Osteoblast (primary cell): ENCODE results near the gene FIGNL1. TPM values are rescaled to one million over a fixed set of nuclear protein-coding genes. Genes with fewer than 3 reads are reported as not detected.

ENCODE experiments used
- DNase-seq: peaks from one replicate; pipeline ENCODE4 v3.0.0; 2011; ENCODE audit warnings: low spot score, mixed read lengths; ENCODE audit not compliant: insufficient read length; ENCODE audit errors: missing footprints
- H2AFZ ChIP-seq: 2 replicates; pipeline ENCODE4 v1.6.0; 2011; ENCODE audit warnings: mild to moderate bottlenecking, low read length
- H3K27ac ChIP-seq: 2 replicates; pipeline ENCODE4 v1.5.1; 2011; ENCODE audit warnings: mild to moderate bottlenecking, low read depth, low read length, moderate library complexity
- H3K27me3 ChIP-seq: 2 replicates; pipeline ENCODE4 v1.6.0; 2012; ENCODE audit warnings: mild to moderate bottlenecking, control low read depth, inconsistent platforms, low read length, moderate library complexity; ENCODE audit not compliant: insufficient read depth
- H3K36me3 ChIP-seq: 2 replicates; pipeline ENCODE4 v1.5.1; 2011; ENCODE audit warnings: mild to moderate bottlenecking, low read length, control low read depth, moderate library complexity; ENCODE audit not compliant: insufficient read depth
- H3K4me1 ChIP-seq: 2 replicates; pipeline ENCODE4 v1.5.1; 2011; ENCODE audit warnings: mild to moderate bottlenecking, low read length, control low read depth, moderate library complexity; ENCODE audit not compliant: insufficient read depth
- H3K4me2 ChIP-seq: 2 replicates; pipeline ENCODE4 v1.6.0; 2011; ENCODE audit warnings: mild to moderate bottlenecking, low read length; ENCODE audit not compliant: insufficient read depth
- H3K4me3 ChIP-seq: fragments of 200-600 bp; sonication (generic); 3 replicates; pipeline ENCODE4 v1.5.1; 2012; ENCODE audit warnings: mild to moderate bottlenecking, low read length, inconsistent platforms; ENCODE audit not compliant: insufficient read depth
- H3K79me2 ChIP-seq: 2 replicates; pipeline ENCODE4 v1.6.0; 2012; ENCODE audit warnings: mild to moderate bottlenecking, low read length, control low read depth, inconsistent platforms; ENCODE audit not compliant: insufficient read depth
- H3K9me3 ChIP-seq: 2 replicates; pipeline ENCODE4 v1.5.1; 2011; ENCODE audit warnings: low read depth, low read length, control low read depth
- H4K20me1 ChIP-seq: 2 replicates; pipeline ENCODE4 v1.6.0; 2012; ENCODE audit warnings: mild to moderate bottlenecking, low read length, control low read depth; ENCODE audit not compliant: insufficient read depth
- total RNA-seq: library from RNA; depleted of rRNA; stranded (reverse); fragments of >200 nt; gene quantifications from 2 replicates; pipeline ENCODE4 v1.2.3, GENCODE V29; 2012
- TF ChIP-seq, protein P1 (sequence below): IDR thresholded peaks from 2 replicates; pipeline ENCODE4 v1.5.1; 2011; ENCODE audit warnings: mild to moderate bottlenecking, low read depth, low read length, moderate library complexity; ENCODE audit errors: extremely low read depth

Gene FIGNL1
- total RNA-seq, 1 donor, result 6.5 TPM

DNA sequence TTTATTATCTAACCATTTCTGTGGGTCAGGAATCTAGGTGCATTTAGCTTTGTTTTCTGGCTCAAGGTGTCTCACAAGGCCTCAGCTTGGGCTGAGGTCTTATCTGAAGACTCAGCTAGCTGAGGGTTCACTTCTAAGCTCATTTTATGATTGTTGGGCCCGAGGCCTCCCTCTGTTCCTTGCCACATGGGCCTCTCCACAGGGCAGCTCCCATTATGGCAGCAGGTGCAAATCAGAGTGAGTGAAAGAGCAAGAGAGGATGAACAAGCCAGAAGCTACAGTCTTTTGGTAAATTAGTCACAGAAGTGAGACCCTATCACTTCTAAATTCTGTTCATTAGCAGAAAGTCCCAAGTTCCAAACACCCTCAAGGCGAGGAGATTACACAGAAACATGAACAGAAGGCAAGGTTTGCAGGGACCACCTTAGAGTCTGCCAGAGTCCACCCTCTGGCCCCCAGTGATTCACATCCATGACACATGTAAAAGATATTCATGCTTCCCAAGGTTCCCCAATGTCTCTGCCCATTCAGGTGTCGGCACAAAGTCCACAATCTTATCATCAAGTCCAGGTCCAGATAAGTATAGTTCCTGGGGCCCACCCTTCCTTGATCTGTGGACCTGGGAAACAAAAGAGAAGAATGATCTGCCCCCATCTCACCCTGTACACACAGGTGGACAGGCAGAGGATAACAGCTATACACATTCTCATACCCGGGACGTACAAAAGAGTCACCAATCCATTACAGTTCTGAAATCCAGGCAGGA, 23.7 kb downstream of the FIGNL1 start:
- Histone ChIP-seq H2AFZ (no peak overlapping the region), H3K4me2 (no peak overlapping the region), H3K4me1 (no peaks in the 10 kb centered on the region), H3K36me3 (no peaks in the 10 kb centered on the region), H4K20me1 (no peaks in the 10 kb centered on the region), H3K27me3 (no peaks in the 10 kb centered on the region), H3K9me3 (no peaks in the 10 kb centered on the region), H3K79me2 (no peaks in the 10 kb centered on the region), H3K27ac (no peak overlapping the region), H3K4me3 (no peak overlapping the region)
- TF ChIP-seq, protein P1, sequence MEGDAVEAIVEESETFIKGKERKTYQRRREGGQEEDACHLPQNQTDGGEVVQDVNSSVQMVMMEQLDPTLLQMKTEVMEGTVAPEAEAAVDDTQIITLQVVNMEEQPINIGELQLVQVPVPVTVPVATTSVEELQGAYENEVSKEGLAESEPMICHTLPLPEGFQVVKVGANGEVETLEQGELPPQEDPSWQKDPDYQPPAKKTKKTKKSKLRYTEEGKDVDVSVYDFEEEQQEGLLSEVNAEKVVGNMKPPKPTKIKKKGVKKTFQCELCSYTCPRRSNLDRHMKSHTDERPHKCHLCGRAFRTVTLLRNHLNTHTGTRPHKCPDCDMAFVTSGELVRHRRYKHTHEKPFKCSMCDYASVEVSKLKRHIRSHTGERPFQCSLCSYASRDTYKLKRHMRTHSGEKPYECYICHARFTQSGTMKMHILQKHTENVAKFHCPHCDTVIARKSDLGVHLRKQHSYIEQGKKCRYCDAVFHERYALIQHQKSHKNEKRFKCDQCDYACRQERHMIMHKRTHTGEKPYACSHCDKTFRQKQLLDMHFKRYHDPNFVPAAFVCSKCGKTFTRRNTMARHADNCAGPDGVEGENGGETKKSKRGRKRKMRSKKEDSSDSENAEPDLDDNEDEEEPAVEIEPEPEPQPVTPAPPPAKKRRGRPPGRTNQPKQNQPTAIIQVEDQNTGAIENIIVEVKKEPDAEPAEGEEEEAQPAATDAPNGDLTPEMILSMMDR, result no peak
- no peak for DNase-seq

DNA sequence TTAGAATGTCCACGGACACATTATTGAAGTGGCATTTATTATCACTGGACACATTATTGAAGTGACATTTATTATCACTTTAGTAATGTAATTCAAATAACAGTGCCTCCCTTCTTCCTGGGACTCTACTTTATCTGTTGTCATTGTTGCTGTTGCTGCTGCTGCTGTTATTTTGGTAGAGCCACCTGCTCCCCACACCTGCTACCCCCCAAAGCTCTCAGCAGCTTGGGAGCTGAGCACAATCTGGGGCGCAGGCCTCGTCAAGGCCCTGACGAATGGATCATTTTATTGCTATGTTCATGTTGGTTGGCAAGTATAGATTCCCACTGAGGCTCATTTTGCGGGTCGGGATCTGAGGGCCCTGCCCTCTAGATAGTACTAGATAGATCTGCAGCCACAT, 24.8 kb downstream of the FIGNL1 start:
- DNase-seq, result no peak
- TF ChIP-seq, protein P1, result no peak

DNA sequence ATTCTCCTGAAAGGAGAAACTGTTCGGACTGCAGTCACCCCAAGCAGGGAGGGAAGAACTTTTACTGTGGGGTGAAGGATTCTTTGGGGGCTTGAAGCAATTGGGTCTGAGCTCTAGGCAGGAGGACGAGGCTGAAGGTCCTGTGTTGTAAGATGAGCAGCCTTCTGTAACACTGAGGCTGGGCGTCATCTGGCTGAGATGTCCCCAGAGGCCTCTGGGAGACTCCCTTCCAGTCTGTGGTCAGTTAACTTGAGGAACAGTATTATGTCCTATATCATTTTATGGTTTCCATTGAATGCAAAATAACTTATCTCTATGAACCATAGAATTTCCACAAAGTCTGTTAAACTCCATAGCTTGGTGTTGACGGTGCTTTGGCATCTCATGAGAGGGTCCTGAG, 26.3 kb downstream of the FIGNL1 start:
- Histone ChIP-seq H4K20me1 (no peaks in the 10 kb centered on the region), H3K4me2 (no peak overlapping the region), H3K79me2 (no peaks in the 10 kb centered on the region), H3K9me3 (no peaks in the 10 kb centered on the region), H3K27ac (no peak overlapping the region), H3K27me3 (no peaks in the 10 kb centered on the region), H3K4me3 (no peak overlapping the region), H2AFZ (no peak overlapping the region), H3K4me1 (no peaks in the 10 kb centered on the region), H3K36me3 (no peaks in the 10 kb centered on the region)
- TF ChIP-seq, protein P1, result no peak
- DNase-seq, result no peak

More for the DNA sequence above, 24.8 kb downstream of the FIGNL1 start:
- Histone ChIP-seq H3K27me3 (no peaks in the 10 kb centered on the region), H2AFZ (no peak overlapping the region), H3K4me3 (no peak overlapping the region), H3K36me3 (no peaks in the 10 kb centered on the region), H3K4me2 (no peak overlapping the region), H3K27ac (no peak overlapping the region), H3K79me2 (no peaks in the 10 kb centered on the region), H3K9me3 (no peaks in the 10 kb centered on the region), H4K20me1 (no peaks in the 10 kb centered on the region), H3K4me1 (no peaks in the 10 kb centered on the region)

DNA sequence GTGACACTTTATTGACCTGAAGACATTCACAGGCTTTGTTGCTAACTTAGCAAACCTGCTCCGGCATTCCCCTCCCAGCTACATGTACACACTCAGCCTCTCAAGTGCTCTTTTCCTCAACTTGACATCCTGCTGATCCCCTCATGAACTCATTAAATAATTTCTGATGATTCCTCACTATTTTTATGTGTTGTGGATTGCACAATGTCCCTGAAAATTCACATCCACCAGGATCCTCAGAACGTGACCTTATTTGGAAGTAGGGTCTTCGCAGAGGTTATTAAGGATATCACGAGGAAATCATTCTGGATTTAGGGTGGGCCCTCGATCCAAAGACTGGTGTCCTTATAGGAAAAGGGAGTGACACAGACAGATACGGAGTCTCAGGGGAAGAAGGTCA, 27.3 kb downstream of the FIGNL1 start:
- Histone ChIP-seq H3K36me3 (no peaks in the 10 kb centered on the region), H3K4me1 (no peaks in the 10 kb centered on the region), H2AFZ (no peak overlapping the region), H3K79me2 (no peaks in the 10 kb centered on the region), H3K27ac (no peak overlapping the region), H3K4me3 (no peak overlapping the region), H3K9me3 (no peaks in the 10 kb centered on the region), H3K27me3 (no peaks in the 10 kb centered on the region), H4K20me1 (no peaks in the 10 kb centered on the region), H3K4me2 (no peak overlapping the region)
- TF ChIP-seq, protein P1, result no peak
- no peak for DNase-seq
